A204.1 (cell line): Measurements from ENCODE around the gene DFFA.
A peak's percentile ranks its signal among the peaks of the same experiment; 100 is the strongest.

Source experiments
- FAIRE-seq: peaks from 2 replicates; lab custom pipeline; 2012; peaks lifted over from hg19 to GRCh38; lab: Jason Lieb, UNC

DFFA gene, protein sequence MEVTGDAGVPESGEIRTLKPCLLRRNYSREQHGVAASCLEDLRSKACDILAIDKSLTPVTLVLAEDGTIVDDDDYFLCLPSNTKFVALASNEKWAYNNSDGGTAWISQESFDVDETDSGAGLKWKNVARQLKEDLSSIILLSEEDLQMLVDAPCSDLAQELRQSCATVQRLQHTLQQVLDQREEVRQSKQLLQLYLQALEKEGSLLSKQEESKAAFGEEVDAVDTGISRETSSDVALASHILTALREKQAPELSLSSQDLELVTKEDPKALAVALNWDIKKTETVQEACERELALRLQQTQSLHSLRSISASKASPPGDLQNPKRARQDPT

DNA sequence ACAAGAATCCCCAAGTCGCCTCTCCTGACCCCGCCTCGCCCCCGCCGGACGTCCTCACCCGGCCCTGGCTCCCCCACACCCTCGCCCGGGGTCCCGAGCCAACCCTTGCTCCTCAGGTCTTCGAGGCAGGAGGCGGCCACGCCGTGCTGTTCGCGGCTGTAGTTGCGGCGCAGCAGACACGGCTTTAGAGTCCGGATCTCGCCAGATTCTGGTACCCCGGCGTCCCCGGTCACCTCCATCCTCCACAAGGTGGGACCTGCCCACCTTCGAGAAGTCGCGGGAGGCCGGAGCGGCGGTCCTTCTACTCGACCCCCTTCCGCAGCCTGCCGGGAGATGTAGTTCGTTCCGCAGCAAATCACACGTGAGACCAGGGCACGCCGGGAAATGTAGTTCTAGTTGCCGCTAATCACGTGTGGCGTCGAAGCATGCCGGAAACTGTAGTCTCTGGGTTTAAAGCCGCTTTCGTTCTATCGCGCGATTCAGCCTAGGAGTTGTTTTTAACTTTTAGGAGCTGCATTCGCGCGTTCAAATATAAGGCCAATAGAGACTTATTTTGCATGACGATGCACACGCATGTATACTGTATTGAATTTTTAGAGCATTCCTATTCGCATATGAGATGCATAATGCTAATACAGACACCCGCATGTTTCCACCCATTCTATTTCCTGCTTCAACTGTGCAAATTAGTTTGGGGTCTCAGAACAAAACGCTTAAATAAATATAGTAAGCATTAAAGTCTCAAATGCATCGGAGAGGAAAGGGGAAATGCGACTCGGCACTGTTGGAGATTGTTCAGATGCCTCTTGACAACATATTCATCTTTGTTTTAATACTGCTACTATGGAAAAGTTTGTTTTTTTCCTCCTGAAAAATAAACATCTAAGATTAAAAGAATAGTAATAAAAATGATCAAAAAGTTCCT is at the start of gene DFFA:
TSS of gene DFFA (minus strand) at position 310 of the 925 bp plus-strand sequence. CDS start at position 239, 71 bp downstream.
- FAIRE-seq, result peak; percentile 96

DNA sequence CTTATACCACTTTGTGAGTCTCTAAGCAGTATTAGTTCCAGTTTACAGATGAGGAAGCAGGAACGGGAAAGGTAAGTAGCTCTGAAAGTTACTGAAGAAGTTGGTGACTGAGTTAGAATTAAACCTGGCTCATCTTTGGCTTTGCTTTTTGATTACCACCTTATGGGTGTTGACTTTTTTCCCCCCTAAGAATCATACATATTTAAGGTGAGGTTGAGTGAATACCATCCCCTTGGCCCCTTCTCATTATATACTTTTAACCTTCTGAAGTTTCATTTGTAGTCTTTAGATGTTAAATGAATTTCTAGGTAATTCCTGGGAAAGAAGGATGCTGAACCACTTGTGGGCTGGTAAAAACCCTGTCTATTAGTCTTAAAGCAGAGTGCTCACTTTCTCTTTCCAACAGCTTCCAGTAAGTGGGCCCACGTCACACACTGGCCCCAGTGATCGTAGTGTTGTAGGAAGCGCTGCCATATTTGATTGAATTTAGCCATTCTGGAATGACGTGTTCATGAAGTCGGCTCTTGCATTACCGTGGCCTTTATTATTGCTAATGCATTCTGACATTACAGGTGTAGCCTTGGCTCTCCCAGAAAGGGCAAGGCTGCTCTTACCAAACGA is 49.3 kb upstream of the DFFA start:
- FAIRE-seq, result no peak

DNA sequence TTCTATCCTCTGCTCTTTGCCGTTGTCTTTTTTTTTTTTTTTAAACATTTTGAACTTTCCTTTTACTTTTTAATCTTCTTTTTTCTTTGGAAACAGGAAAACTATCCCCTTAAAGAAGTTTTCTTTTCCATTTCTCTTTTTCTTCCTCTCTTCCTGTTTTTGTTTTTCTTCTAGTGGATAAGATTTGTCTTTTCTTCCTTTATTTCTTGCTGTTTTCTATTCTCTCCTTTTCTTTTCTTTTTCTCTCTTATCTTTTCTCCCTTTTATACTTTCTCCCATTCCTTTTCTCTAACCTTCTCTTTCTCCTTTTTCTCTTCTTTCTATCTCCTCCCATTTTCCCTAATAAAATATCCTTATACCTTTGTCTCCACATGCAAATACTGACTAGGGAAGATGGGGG is 48.6 kb upstream of the DFFA start:
- no peak for FAIRE-seq

DNA sequence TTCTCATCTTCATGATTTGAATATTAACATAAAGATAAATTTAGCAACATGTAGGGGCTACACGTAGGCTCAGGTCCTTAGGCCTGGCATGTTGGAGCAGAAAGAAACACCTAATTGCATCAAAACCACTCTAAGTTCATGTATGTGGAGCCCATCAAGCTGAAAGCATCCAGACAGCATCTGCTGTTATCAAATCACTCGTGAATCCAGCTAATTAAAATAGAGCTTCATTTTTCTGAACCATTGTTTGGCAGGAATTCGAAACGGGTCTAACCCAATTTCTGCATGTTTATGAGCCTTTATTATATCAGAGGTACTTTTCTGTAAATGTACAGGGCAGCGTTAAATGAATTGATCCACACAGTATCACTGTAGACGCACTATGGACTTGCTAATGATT is 48.2 kb upstream of the DFFA start:
- no peak for FAIRE-seq

DNA sequence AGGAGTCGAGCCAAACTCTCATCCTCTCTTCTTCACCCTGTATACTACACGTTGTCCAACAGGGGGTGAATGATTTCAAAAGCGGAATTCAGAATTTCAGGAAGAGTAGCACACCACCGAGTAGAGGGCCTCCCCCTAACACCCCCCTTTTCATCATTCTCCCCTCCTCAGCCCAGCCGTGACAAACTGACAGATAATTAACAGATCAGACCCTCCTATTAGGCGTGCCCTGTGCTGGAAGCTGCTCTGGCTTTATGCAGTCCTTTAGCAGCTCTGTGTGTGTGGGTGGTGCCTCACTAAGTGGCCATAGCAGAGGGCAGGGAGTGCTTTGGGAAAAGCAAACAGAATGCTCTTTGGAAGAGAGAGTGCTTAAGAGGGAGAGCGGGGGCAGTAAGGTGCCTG is 46.7 kb upstream of the DFFA start:
- no peak for FAIRE-seq

DNA sequence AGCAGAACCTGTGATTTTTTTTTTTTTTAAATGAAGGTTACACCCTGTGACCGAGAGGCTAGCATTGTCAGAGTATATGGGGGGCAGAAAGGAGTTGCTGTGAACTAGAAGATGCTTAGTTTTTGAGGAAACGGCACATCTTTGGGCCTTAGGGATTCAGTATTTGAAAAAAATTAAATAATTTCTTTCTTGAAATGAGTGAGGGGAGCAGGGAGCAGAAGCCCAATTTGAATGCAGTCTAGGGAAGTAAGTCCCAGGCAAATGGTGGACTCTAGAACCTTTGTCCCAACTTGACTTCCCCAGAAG is 45.3 kb upstream of the DFFA start:
- FAIRE-seq, result no peak

DNA sequence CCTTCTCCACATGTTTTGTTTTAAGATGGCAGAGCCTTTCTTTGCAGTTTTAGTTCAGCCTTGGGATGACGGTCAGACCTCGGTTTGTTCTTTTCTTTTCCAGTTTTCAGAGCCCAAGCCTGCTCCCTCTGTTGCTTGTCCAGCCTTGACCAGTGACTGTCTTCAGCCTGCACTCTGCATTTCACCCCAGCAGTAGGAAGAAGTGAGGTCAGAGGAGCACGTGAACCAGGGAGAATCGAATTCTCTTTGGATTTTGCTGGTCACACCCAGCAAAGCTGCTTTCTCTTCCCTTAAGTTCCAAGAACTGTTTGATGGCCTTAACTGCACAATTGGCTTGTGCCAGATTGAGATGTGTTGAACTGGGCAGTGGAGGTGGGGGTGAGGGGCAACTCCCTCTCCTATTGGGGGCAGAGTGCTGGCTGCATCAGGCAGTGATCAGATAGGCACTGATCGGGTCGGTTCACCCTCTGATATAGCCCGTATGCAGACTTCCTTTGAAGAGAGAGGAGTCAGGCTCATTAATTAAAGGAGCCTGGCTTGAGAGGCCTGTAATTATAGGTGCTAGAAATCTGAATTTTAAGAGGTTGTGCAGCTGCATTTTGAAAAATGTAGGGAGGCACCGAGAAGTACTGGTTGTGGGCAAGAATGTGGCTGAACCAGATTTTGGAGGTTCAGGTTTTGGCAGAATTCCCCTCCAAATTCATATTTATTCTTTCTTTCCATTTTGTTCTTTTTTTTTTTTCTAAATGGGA is 44.8 kb upstream of the DFFA start:
- no peak for FAIRE-seq

DNA sequence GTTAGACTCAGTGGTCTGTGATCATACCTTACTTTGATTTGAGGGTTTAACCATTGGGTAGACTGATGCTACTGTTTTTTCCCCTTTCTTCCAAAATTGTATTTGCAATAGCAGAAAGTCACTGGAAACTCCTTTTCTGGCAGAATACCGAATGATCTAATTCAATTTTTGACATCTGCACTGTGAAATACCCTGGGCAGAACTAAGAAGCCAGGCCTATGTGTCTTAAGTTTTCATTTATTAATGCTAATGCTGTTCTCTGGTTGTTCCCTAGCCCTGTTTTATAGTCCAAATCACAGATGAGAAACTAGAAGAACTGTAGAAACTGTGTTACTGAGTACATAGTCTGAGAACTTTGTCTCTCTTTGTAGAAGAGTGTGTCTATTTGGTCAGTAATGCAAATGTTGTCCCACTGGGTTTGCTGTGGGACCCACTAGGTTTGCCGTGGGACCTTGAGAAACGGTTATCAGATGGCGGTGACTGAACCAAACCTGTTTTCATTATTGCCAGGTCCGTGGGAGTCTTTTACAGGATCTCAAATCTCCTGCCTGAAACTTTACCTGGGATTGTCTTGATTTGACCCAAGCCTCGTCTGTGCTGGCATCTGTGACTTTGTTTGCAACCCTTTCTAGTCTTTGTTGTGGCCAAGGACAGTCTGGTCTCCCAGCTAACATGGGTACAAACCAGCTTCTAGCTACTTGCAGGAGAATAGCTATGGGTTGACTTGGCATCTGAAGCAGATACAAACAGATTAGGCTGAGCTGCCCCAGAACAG is 43.8 kb upstream of the DFFA start:
- FAIRE-seq, result no peak

DNA sequence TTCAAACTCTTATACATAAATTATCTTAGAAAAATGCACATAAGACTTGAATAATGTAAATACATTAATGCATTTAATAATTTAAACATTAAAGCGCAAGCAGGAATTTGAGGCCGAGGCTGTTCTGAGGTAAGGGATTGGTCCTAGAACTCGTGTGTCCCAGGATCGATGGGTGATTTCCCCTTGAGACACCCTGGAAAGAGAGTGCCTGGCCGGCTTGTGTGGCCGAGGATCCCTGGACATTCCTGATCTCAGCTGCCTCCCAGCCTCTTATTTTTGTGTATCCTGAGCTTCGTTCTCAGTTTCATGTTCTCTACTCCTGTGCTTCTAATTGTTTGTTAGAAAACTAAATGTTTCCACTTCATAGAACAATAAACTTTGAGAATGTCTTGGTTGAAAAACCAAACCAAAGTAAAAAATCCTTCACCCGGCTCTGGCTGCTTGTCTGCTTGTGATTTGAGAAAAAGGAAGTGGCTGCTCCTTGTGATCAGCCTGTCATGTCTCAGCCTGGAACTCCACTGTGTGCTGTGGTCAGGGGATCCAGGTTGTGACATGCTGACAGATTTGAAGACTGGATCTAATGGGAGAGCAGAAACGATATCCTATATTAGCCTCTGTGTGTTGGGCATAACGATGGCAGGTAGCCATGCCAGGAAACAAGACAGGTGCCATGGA is 43.1 kb upstream of the DFFA start:
- no peak for FAIRE-seq

DNA sequence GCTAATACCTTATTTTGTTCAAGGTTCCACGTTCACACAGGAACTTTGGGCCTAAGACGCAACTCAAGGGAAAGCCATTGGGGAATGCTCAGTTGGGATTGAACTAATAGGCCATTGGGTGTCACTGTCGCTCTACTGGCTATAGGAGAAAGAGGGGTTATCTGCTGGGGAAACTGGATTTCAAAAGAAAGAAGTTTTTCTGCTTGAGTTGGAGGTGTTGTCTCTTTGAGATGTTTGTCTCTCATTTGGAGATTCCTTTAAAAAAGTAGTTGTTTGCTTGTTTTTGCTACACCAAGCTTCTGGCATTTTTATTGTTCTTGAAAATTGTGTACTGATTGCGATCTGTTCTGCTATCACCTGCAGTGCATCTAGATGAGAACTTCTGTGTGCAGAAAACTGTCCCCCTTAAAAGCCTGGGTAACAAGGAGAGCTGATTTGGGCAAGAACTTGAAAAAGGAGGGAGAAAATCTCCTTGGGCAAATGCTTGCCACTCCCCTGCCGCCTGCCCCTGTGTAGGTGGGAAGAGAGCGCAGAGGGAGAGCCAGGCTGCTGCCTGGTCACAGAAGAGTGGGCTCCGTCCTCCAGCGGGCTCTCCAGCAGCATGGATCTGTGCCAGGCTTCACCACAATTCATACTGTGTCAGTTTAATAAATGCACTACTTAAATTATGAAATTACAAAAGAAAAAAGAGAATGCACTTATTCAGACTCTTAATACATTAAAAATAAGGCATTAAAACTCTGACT is 42.3 kb upstream of the DFFA start:
- no peak for FAIRE-seq

DNA sequence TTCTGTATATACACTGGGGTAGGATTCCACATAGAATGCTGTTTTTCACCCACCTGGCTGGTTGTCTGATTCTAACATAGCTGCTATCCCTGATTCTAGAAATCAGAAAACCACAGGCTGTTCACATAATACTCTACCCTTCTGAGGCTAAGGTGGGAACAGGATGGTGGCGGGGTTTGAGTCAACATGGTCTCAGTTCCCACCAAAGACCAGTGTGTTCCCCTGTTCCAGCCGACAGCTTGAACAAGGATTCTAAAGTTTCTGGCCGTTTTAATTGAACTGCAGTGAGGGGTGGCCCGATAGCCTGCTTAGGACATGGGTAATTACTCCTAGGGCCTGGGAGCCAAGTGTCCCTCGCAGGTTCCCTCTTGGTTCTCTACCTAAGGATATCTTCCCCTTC is 40.9 kb upstream of the DFFA start:
- no peak for FAIRE-seq

DNA sequence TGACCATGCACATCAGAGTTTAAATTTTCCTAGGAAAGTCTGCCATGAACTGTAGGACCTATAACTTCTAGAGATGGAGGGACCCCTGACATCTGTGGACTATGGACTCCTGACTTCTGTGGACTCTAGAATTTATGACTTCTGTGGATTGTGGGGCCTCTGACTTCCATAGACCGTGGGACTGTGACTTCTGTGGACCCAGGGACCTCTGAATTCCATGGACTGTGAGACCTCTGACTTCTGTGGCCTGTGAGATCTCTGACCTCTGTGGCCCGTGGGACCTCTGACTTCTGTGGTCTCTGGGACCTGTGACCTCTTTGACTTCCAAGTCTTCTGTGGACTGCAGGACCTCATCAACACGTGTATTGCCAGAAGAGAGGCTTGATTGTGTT is 39.2 kb upstream of the DFFA start:
- no peak for FAIRE-seq

DNA sequence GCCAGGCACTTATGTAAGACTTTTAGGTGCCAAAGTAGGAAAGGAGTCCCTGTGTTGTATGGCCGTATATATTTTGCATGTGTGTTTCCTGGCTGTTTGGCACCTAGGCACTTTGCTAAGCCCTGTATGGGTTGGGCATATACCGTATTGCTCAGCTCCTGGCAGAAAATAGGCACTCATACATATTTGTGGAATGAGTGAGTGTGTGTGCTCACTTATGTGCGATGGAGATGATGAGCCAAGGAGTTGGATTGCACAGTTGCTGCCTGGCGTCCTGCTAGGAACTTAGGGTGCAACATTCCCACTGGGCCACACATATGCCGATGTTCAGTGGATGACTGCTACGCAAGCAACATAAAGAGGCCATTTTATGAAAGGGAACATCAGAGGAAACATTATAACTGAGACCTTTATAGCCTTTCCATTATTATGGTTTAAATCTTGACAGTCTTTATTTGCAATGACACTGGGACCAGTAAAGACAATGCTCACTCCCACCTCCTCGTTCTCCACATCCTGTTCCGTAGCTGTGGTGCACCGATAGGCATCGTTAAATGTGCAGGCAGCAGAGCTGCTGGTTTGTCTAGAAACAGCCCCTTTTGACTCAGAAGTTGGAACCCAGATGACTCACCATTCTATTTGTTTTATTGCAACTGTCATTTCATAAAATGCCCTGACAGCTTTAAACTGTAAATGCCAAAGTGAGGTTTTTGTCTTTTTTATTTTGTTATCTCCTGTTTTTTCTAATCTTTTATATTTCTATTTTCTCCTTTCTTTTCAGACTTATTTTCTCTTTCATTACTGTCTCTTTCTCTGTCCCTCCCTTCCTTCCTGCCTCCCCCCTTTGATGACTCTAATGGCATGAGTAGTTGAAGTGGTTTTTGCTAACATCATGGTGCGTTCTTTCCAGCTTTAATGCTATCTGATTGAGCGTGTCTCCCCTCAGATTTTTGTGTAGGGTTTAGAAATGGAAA is 38.5 kb upstream of the DFFA start:
- FAIRE-seq, result no peak

DNA sequence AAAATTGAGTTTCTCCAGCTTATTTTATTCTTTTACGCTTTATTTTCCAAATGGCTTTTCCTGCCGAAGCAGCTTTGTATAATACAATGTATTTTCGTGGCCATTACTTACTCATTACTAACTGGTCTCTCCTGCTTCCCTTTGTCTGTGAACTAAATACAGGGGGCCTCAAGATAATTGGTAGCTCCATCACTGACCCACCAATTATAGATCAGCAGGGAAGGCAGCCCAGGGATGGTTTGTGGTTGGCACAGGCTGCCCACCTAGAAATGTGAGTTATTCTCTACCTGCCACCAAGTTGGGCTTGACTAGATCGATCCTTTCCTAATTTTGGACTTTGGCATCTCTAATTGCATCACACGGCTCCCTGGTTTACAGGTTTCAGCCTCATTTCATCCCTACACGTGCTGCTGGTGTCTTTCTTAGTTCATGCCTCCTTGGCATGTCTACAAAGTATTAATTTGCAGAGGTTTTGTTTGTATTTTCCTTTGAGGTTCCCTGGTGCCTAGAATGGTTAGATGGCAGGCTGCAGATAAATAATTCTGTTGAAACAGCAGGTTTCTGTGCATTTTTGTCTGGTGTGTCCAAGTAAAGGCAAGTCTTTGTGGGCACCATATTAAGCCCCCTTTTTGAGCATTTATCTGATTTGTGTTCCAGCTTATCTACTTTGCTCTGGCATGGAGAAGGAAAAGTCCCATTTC is 37.6 kb upstream of the DFFA start:
- FAIRE-seq, result no peak

DNA sequence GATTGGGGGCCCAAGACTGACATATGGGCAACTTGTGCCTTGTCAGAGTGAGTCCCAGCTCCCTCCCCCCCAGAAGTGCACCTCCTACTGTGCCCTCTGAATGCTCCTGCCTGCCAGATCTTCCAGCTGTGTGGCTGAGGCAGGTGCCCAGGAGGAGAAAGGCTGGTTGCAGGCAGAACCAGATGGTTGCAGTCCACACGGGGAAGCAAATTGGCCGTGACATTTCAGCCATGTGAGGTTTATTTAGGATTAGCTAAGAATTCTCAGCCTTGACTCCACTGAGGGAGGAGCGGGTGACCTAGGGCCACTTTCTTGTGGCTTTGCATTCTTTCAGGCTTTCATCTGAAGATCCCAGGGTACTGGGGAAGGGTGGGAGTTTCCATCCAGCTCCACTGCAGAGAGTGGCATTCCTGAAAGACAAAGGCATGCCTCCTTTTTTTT is 36.2 kb upstream of the DFFA start:
- no peak for FAIRE-seq

DNA sequence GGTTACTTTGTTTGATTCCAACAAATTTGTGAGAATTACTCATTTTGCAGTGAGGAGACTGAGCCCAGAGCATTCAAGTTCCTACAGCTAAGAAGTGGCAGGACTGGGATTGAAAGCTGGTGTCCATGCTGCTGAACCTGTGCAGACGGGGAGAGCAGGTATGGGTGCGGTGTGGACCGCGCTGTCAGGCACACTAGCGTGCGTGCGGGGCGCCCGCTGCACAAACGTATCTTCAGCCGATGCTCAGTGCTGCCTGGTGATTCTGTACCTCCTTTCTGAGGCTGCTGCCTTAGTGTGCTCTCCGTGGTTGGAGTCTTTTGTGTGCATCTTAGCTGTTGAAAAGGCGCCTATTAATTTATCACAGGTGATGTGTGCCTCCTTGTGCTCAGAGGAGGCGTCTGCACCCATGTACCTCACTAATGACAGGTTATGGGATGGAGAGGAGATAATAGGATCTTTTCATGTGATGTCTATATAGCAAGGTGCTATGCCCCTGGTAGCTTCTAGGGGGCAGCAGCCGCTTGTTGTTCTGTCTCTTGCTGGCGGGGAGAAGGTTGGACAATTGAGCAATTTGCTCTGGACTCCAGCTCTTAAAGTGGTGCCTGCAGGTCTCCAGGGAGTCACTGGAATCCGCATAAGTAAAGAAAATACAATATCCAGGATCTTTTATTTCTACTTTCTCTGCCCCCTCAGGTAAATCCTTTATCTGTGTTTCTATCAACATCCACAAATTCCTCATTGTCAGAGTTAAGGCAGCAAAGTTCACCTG is 35.0 kb upstream of the DFFA start:
- peak; percentile 47 for FAIRE-seq

DNA sequence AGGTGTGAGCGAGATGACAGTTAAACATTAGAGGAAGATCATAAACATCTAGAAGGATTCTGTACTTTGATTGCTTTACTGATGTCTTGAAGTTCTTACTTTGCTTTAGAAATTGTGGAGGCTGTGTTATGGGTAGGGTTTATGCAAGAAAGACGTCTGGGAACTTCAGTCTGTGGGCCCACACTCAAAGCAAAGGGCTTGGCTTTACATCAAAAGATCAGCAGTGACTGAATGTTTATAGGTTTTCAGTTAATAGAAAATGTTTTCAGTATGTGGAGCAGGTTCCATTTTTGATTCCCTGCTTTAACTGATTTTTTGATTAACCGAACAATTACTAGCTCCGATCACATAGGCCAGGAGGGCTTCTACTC is 34.3 kb upstream of the DFFA start:
- no peak for FAIRE-seq
